ENCODE measurements around the gene IL1RAPL1.

IL1RAPL1 gene

DNA sequence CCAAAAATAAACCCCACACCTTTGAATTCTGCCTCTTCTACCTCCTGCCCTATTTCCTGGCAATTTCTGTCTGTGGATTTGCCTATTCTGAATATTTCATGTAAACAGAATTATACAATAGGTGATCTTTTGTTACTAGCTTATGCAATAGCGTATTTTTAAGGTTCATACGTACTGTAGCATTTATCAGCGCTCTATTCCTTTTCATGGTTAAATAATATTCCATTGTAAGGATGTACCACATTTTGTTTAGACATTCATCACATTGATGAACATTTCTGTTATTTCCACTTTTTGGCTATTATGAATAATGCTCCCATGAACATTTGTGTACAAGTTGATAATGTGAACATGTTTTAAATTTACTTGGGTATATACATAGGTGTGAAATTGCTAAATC is 847.7 kb downstream of the IL1RAPL1 start:
- no peak for DNase-seq (ENCODE audit: low spot score)

GRCh38 chrX:29435396-29435795 is 848.1 kb downstream of the IL1RAPL1 start:
- no peak for DNase-seq (ENCODE audit: low spot score)

- DNase-seq (ENCODE audit: low spot score), result no peak
Measured at GRCh38 chrX:29447867-29448266, 860.6 kb downstream of the IL1RAPL1 start.

- no peak for DNase-seq (ENCODE audit: low spot score)
Measured at GRCh38 chrX:29453333-29453732, 866.1 kb downstream of the IL1RAPL1 start.

DNA sequence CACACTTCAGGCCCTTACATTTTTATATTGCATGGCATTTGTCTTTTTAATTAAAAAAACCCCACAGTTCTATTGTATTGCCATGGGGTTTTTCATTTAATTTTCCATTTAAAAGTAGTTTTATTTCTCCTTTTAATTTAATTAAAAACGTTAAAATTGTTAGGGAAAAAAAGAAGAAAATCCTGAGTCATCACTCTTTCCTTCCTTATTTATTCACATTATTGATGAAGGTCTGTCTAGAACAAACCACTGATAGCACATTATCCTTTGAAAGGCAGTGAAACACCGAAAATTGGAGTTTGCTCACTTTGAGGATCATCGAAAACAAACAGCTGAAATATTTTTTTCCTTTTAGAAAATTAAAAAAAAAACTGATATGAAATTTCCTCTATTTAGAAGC is 868.5 kb downstream of the IL1RAPL1 start:
- no peak for DNase-seq (ENCODE audit: low spot score)

GRCh38 chrX:29461039-29461438 is 873.8 kb downstream of the IL1RAPL1 start:
- DNase-seq (ENCODE audit: low spot score), result no peak

DNA sequence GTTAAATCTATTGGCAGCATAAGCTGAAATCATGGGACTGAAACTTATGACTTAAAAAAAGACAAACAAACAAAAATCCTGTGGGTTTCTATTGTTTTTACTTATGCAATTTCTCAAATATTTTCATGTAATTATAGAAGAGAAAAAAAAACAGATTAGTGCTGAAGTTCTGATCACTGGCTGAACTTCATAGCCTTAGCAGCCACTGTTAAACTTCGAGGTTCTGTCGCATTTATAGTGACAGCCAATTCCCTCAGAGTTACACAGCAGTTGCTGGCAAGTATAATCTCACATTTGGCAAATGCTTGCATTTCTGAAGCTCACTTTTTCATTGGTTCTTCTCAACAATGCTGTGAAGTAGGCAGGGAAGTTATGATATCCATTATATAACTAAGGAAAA is 879.2 kb downstream of the IL1RAPL1 start:
- DNase-seq (ENCODE audit: low spot score), result no peak

- no peak for DNase-seq (ENCODE audit: low spot score)
Measured at GRCh38 chrX:29468911-29469494, 881.8 kb downstream of the IL1RAPL1 start.

- no peak for DNase-seq (ENCODE audit: low spot score)
Measured at GRCh38 chrX:29470030-29470429, 882.8 kb downstream of the IL1RAPL1 start.

GRCh38 chrX:29471829-29472228 is 884.6 kb downstream of the IL1RAPL1 start:
- DNase-seq (ENCODE audit: low spot score), result no peak

- peak; percentile 2 for DNase-seq (ENCODE audit: low spot score)
Measured at GRCh38 chrX:29477878-29478277, 890.6 kb downstream of the IL1RAPL1 start.

- DNase-seq (ENCODE audit: low spot score), result peak; percentile 16
Measured at GRCh38 chrX:29478336-29479069, 891.3 kb downstream of the IL1RAPL1 start.

GRCh38 chrX:29487214-29487613 is 900.0 kb downstream of the IL1RAPL1 start:
- no peak for DNase-seq (ENCODE audit: low spot score)

DNA sequence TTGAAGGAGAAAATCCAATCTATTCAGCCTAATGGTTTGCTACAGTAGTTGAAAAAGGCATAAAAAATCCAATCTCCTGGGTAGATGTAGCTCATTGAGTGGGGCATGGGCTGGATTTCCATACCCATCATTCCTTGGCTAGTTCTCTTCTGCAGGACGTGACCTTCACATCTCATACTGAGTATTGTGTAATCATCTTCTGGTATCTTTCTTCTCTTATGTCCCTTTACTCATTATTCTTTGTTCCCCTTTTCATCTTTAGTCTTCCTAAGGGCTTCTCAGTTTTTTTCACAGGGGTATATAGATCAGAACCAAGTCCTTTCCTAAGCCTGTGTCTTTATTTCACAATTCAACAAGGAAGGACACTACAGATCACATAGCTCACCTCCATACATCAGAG is 900.5 kb downstream of the IL1RAPL1 start:
- no peak for DNase-seq (ENCODE audit: low spot score)

DNA sequence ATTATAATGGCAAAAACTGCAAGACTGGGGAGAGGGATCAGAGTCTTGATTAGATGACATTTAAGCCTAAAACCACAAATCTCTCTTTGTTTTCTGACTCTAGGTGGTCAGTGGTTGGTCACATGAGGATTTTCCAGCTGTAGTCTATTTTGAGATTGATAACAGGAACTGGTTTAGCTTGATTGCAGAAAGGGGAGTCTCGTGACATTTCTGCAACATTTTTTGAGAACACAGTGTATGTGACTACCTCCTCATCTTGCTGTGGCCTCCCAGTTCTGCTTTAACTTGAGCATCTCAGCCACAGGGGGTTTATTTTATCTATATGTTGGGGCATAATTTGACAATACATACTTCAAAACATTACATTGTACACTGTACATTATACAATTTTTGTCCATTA is 901.7 kb downstream of the IL1RAPL1 start:
- DNase-seq (ENCODE audit: low spot score), result no peak

- no peak for DNase-seq (ENCODE audit: low spot score)
Measured at GRCh38 chrX:29490606-29491005, 903.4 kb downstream of the IL1RAPL1 start.

GRCh38 chrX:29491659-29492058 is 904.4 kb downstream of the IL1RAPL1 start:
- DNase-seq (ENCODE audit: low spot score), result no peak

DNA sequence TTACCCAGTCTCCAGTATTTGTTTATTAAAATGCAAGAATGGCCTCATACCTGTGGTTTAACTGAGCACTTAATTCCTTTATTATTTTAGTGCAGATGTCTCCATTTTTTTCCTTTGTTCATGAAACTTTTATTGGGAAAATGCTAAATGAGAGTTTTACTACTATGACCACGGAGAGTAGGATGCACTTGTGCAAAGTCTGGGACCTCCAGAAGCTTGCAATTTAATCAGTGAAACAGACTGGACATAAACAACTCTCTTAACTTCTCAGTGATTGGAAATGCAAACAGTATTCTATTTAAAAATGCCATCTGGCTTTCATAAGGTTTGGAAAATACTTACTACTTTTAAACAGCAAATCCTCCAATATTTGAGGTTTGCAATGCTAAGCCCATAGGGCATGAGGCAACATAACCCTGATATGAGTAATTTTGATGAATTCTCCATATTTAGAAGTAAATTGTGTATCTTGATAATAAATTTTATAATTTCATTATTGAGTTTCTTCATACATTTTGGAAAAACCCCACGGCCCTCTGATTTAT is 909.5 kb downstream of the IL1RAPL1 start:
- no peak for DNase-seq (ENCODE audit: low spot score)

DNA sequence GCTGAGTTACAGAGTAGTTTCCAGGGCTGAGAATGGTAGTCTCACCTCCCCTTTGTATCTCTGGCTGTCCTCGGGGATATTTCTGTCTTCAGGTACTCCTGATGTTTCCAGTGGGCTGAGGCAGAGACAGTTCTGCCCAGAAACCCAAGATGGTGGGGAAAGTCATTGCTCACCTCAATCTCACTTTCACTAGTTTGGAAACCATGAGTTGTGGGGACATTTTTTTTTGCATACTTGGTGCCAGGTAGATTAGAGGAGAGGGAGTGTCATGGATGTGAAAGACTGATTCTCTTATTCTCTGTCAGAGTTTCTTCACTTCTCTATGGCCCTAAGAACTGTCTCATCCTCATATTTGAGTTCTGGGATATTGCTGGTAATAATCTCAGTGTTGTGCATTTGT is 919.5 kb downstream of the IL1RAPL1 start:
- no peak for DNase-seq (ENCODE audit: low spot score)

DNA sequence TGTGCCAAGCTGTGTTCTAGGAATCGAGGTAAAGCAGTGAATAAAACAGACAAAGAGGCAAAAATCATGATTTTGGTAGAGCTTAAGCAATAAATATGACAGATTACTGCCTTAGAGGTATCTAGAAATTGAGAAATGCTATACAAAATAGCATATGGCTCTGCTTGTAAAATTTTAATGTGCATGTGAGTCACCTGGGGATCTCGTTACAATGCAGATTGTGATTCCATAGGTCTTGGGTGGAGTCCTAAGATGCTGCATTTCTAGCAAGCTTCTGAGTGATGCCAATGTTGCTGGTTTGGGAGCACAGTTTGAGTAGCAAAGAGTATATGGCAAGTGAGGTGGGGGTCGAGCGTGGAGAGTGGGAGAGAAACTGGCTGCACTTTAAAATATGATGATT is 930.9 kb downstream of the IL1RAPL1 start:
- DNase-seq (ENCODE audit: low spot score), result no peak

GRCh38 chrX:29528281-29528680 is 941.0 kb downstream of the IL1RAPL1 start:
- DNase-seq (ENCODE audit: low spot score), result no peak

DNA sequence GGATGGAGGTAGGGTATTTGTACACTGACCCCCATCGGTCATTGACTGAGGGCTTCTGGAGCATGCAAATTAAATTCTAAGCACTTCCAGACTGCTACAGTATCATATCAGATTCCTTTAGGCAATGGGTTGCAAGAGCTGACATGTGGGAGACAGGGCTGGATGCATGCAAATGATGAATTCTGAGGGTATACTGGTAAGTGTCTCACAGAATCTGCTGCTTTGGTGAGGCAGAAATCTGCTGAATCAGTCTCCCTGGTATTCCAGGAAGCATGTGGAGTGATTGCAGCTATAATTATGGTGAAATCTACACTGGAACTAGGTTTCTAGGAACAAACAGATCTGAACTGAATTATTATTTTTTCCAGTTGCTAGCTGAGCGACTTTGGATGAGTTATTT is 943.3 kb downstream of the IL1RAPL1 start:
- no peak for DNase-seq (ENCODE audit: low spot score)

GRCh38 chrX:29531336-29531735 is 944.1 kb downstream of the IL1RAPL1 start:
- DNase-seq (ENCODE audit: low spot score), result no peak
